Lung (tissue), 12 donors: ENCODE measurements around the gene METTL27. TPM values are rescaled to one million over a fixed set of nuclear protein-coding genes. Genes with fewer than 3 reads are reported as not detected.
"Not testable (repeated sequence)": the region's sequence is repeated elsewhere in the genome, so short reads cannot be mapped to it uniquely, and the experiment has no call there.

Source experiments
- ATAC-seq: fragments of 200-7000 bp; cut with Tn5 transposase; one replicate; pipeline ENCODE4 v1.9.1; 2020; ENCODE audit warnings: moderate number of reproducible peaks; ENCODE audit not compliant: insufficient read depth, low FRiP score
- DNase-seq, 3 donors: peaks; one replicate each; pipeline ENCODE4 v3.0.0-alpha.2; 2013 to 2017
- H3K27ac ChIP-seq, 2 donors: one replicate each; pipeline ENCODE4 v1.5.1; 2013; ENCODE audit warnings: mild to moderate bottlenecking in 2 of 2, moderate library complexity in 2 of 2, control low read depth in 1 of 2, inconsistent platforms in 1 of 2, low read depth in 1 of 2, low read length in 1 of 2
- H3K27me3 ChIP-seq, 3 donors: one replicate each; pipeline ENCODE4 v1.5.1; 2013; ENCODE audit warnings: low read length in 2 of 3; ENCODE audit not compliant: control insufficient read depth in 3 of 3, insufficient read depth in 3 of 3
- H3K36me3 ChIP-seq, 4 donors: one replicate each; pipeline ENCODE4 v1.5.1; 2013; ENCODE audit warnings: low read length in 4 of 4, mild to moderate bottlenecking in 1 of 4, moderate library complexity in 1 of 4; ENCODE audit not compliant: control insufficient read depth in 4 of 4, insufficient read depth in 4 of 4
- H3K4me1 ChIP-seq, 5 donors: one replicate each; pipeline ENCODE4 v1.5.1; 2013; ENCODE audit warnings: low read length in 5 of 5, mild to moderate bottlenecking in 2 of 5, moderate library complexity in 1 of 5; ENCODE audit not compliant: control insufficient read depth in 5 of 5, insufficient read depth in 5 of 5
- H3K4me3 ChIP-seq: one replicate; pipeline ENCODE4 v1.5.1; 2013; ENCODE audit warnings: mild to moderate bottlenecking, control low read depth, moderate library complexity
- H3K9ac ChIP-seq, 2 donors: one replicate each; pipeline ENCODE4 v1.5.1; 2013; ENCODE audit warnings: low read length in 2 of 2, control low read depth in 1 of 2; ENCODE audit not compliant: insufficient read depth in 1 of 2
- H3K9me3 ChIP-seq, 4 donors: one replicate each; pipeline ENCODE4 v1.5.1; 2013; ENCODE audit warnings: low read length in 3 of 4, mild to moderate bottlenecking in 1 of 4, moderate library complexity in 1 of 4; ENCODE audit not compliant: control insufficient read depth in 4 of 4, insufficient read depth in 3 of 4
- WGBS, 2 donors: extraction: QIAGEN DNeasy Blood & Tissue Kit; methylation state at CpG; one replicate each; pipeline ENCODE4 v1.1.7; 2013; 5-methylcytosine and 5-hydroxymethylcytosine counted together
- polyA plus RNA-seq, 2 donors: library from polyadenylated mRNA; stranded (reverse); fragments of 200-250 nt; gene quantifications; one replicate each; pipeline ENCODE4 v1.2.1, GENCODE V29; 2013
- total RNA-seq, 2 donors: library from RNA; depleted of rRNA in 1 of 2; stranded (reverse); fragments of >200 nt in 1 of 2; gene quantifications; one replicate each; pipeline ENCODE4 v1.2.1, GENCODE V29; 2014 to 2021
- TF ChIP-seq, protein P1 (sequence below): IDR thresholded peaks from 2 replicates; pipeline ENCODE4 v1.5.1; 2012; ENCODE audit warnings: mild to moderate bottlenecking; ENCODE audit errors: control extremely low read depth, extremely low read depth
- donor health status: control.
- donor health status: control.
- donor health status: Bipolar disorder and iron deficiency.
- donor health status: healthy.
- donor health status: DM: yes; HTN: yes; CAD: no.

Gene METTL27
- total and polyA plus RNA-seq, 4 donors: 2.3 to 22.1 (median 5.1) TPM

DNA sequence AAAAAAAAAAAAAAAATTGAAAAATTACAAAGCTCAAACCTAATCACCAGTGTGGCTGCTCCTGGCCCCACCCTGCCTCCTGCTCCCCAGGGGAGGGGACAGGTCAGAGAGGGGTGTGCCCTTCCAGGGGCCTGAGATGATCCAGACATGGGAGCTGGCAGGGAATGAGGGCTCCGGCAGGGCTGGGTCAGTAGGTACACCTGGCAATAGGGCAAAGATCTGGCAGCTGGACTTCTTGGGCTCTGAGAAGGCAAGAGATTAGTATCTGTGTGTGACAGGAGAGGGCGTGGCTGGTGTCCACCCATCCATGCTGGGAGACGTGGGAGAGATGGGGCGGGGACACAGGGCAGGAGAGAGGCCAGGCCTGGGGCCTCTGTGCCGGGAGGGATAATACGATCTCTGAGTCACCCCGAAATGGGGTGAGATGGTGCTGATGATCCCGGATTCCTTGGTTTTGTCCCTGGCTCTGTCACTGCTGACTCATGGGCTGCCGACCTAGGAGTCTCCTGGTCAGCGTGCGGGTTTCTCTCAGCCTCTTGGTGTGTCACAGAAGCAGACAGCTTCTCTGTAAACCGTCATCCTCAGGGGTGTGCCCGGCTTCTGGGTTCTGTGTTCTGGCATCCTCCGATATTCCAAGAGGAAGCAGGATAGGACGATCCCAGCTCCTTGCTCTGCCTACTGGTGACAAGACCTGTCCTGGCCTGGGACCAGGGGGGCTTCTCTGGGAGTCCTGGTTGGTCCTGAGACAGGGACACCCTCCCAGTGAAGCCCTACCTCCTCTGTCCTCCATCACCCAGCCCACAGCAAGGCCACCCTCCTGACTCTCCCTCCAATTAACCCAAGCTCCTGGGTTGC, 19.8 kb downstream of the METTL27 start:
- H3K4me1 ChIP-seq: peaks cover 0 to 12% (median 2%) of the 10 kb centered on the region in 5 donors
- DNase-seq (no peak), ATAC-seq (no peak)
- no peak overlapping the region for H3K4me3 ChIP-seq
- no peaks in the 10 kb centered on the region for H3K36me3 ChIP-seq
- no peak overlapping the region for H3K9ac ChIP-seq
- H3K27me3 ChIP-seq: no peaks in the 10 kb centered on the region
- no peaks in the 10 kb centered on the region for H3K9me3 ChIP-seq
- 77 to 83% methylated on average over 15 of the region's 15 CpGs for WGBS, 2 donors
- no peak overlapping the region for H3K27ac ChIP-seq
- TF ChIP-seq, protein P1, sequence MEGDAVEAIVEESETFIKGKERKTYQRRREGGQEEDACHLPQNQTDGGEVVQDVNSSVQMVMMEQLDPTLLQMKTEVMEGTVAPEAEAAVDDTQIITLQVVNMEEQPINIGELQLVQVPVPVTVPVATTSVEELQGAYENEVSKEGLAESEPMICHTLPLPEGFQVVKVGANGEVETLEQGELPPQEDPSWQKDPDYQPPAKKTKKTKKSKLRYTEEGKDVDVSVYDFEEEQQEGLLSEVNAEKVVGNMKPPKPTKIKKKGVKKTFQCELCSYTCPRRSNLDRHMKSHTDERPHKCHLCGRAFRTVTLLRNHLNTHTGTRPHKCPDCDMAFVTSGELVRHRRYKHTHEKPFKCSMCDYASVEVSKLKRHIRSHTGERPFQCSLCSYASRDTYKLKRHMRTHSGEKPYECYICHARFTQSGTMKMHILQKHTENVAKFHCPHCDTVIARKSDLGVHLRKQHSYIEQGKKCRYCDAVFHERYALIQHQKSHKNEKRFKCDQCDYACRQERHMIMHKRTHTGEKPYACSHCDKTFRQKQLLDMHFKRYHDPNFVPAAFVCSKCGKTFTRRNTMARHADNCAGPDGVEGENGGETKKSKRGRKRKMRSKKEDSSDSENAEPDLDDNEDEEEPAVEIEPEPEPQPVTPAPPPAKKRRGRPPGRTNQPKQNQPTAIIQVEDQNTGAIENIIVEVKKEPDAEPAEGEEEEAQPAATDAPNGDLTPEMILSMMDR: no peak

GRCh38 chr7:73821597-73822285, 20.6 kb downstream of the METTL27 start:
- not testable (repeated sequence) for H3K27ac ChIP-seq, H3K4me1 ChIP-seq, H3K36me3 ChIP-seq, ATAC-seq, DNase-seq, H3K9me3 ChIP-seq, H3K9ac ChIP-seq, H3K4me3 ChIP-seq, H3K27me3 ChIP-seq
- 89 to 93% methylated on average over 14 of the region's 14 CpGs for WGBS, 2 donors

DNA sequence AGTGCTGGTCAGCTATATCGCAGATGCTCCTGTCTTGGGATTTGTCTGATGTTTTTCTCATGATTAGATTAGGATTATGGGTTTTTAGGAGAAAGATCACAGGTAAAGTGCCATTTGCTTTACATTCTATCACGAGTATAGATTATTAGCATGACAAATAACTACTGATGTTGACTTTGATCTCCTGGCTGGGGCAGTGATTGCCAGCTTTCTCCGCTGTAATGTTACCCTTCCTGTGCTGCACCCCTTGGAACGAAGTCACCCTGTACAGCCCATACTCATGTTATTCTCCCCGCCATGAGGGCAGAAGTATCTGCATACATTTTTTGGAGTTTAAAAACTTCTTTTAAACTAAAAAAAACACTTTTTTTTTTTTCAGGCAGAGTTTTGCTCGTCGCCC, 22.3 kb downstream of the METTL27 start:
- 90 to 93% methylated on average over 7 of the region's 7 CpGs for WGBS, 2 donors
- Histone ChIP-seq H3K27ac (no peak overlapping the region), H3K9ac (no peak overlapping the region), H3K9me3 (no peaks in the 10 kb centered on the region), H3K36me3 (no peaks in the 10 kb centered on the region), H3K27me3 (no peaks in the 10 kb centered on the region), H3K4me1 (no peaks in the 10 kb centered on the region), H3K4me3 (no peak overlapping the region)
- DNase-seq (no peak), ATAC-seq (no peak)
- TF ChIP-seq, protein P1: no peak

DNA sequence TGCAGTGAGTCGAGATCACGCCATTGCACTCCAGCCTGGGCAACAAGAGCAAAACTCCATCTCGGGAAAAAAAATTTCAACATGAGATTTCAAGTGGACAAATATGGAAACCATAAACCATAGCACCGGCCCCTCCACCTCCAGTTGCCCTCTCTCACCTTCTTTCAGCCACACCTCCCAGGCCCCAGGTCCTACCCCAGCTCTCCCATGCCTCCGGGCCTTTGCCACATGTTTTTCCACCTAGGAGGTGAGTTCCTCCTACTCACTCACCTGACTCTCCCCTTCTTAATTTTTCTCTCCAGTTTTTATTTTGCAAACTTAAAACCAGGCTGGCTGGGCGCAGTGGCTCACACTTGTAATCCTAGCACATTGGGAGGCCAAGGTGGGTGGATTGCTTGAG, 25.2 kb downstream of the METTL27 start:
- Histone ChIP-seq H3K27me3 (no peaks in the 10 kb centered on the region), H3K4me3 (no peak overlapping the region), H3K27ac (no peak overlapping the region), H3K36me3 (no peaks in the 10 kb centered on the region), H3K9me3 (no peaks in the 10 kb centered on the region), H3K4me1 (no peaks in the 10 kb centered on the region), H3K9ac (no peak overlapping the region)
- DNase-seq (no peak), ATAC-seq (no peak)
- 91 to 95% methylated on average over 6 of the region's 6 CpGs for WGBS, 2 donors
- TF ChIP-seq, protein P1: no peak
